Kidney tubule cell (primary cell): ENCODE measurements around the gene LRRD1.
"Not testable (repeated sequence)": the region's sequence is repeated elsewhere in the genome, so short reads cannot be mapped to it uniquely, and the experiment has no call there.

Experiments
- DNase-seq: peaks from one replicate; pipeline ENCODE4 v3.0.0-alpha.2; 2018; ENCODE audit warnings: low spot score

Gene LRRD1

GRCh38 chr7:92178928-92179924 is at the start of gene LRRD1:
TSS of gene LRRD1 (minus strand) at chr7:92179142. CDS start at chr7:92165202, 13,940 bp downstream.
- DNase-seq, result peak; percentile 93

GRCh38 chr7:92228742-92229141 is 49.8 kb upstream of the LRRD1 start:
- DNase-seq, result no peak

DNA sequence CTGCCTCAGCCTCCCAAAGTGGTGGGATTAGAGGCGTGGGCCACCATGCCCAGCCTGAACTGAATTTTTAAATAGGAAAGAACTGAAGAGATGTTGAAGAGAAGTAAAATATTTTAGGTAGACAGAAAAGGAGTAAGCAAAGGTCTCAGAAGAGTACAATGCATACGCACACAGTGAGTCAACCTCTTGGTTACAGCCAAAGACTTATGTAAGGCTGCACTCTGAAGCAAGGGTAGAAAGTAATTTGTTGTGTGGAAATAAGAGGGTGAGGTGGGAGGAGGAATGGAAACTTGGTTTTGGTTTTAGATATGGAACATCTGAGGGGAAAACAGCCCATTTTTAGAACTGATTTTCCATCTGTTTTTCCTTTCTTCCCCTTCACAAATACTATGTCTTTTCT is 49.2 kb upstream of the LRRD1 start:
- DNase-seq, result no peak

DNA sequence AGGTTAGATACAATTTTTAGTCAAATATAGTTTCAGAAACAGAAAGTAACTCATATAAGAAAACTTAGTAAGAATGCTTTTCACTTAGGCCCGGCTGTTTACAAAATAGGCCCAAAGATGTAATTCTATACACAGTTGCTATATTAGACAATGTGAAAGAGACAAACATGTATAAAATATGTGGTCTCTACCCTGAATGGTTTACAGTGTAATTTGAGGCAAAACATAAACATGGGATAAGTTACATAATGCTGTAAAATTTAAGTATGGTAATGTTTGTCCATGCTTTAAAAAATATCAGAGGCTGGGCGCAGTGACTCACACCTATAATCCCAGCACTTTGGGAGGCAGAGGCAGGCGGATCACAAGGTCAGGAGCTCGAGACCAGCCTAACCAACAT is 48.0 kb upstream of the LRRD1 start:
- DNase-seq, result no peak

DNA sequence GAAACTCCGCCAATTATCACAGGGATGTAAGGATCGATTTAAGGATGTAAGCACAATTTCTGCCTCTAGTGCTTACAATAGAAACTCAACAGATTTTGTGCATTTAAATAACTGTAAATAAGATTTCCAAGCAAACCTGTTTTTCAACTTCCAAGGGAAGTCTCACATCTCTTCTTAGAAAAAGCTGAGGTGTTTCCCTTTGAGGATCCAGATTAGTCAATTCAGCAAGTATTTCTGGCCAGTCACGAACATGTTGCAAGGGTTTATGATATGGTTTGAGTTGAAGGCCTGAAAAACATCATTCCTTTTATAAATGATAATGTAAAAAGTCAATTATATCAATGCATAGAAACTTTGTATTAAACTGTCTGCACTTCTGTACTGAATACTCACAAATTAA is 42.8 kb upstream of the LRRD1 start:
- DNase-seq, result no peak

GRCh38 chr7:92206672-92207071 is 27.7 kb upstream of the LRRD1 start:
- no peak for DNase-seq

GRCh38 chr7:92205987-92206386 is 27.0 kb upstream of the LRRD1 start:
- DNase-seq, result no peak

DNA sequence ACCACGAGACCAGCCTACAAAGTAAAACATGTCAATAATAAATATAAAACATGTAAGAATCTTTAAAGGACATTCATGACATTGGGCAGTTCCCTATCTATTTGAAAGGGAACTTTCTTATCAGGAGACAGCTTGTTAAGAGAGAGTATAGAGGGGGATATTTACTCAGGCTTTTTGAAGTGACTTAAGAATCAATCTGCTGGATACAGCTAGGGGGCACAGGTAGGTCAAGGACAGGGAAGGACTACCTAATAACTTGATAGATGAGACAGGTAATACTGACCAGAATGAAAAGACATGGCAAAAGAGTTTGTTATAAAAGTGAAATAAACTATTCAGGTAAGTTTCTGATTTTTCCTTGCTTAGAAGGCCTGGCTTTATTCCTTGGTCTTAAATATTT is 21.8 kb upstream of the LRRD1 start:
- DNase-seq, result no peak

- DNase-seq, result no peak
Measured at GRCh38 chr7:92192326-92192725, 13.4 kb upstream of the LRRD1 start.

GRCh38 chr7:92189246-92189645 is 10.3 kb upstream of the LRRD1 start:
- DNase-seq, result not testable (repeated sequence)

GRCh38 chr7:92184294-92184693 is 5.4 kb upstream of the LRRD1 start:
- DNase-seq, result not testable (repeated sequence)

DNA sequence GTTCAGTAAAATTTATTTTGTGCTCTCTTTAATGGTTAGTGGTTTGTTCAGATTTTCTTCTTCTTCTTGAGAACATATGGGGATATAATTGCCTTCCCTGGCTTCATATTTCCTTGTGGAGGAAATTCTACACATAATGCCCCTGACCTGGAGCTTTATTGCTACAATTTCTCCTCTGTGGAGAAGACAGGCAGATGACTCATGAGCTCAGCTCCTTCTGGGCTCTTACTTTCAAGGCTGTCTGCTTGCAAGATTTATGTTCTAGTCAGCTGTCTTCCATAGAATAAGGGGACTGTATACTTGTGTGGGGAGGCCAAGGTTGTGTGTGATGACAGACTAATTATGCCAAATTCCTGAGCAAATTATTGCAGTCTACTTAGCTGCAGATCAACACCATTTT is 1.6 kb downstream of the LRRD1 start:
- peak; percentile 40 for DNase-seq

DNA sequence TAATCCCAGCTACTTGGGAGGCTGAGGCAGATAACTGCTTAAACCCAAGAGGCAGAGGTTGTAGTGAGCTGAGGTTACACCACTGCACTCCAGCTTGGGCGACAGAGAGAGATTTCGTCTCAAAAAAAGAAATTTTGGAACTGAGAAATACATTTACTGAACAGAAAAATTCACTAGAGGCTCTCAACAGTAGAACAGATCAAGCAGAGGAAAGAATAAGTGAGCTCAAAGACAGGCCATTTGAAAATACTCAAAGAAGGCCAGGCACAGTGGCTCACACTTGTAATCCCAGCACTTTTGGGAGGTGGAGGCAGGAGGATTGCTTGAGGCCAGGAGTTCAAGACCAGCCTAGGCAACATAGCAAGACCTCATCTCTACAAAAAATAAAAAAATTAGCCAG is 9.4 kb downstream of the LRRD1 start:
- DNase-seq, result not testable (repeated sequence)

- no peak for DNase-seq
Measured at GRCh38 chr7:92161271-92161670, 17.7 kb downstream of the LRRD1 start.

GRCh38 chr7:92158660-92159575 is 20.0 kb downstream of the LRRD1 start:
- peak; percentile 48 for DNase-seq

- DNase-seq, result no peak
Measured at GRCh38 chr7:92156990-92157389, 22.0 kb downstream of the LRRD1 start.

- DNase-seq, result peak; percentile 4
Measured at GRCh38 chr7:92155108-92155739, 23.7 kb downstream of the LRRD1 start.

DNA sequence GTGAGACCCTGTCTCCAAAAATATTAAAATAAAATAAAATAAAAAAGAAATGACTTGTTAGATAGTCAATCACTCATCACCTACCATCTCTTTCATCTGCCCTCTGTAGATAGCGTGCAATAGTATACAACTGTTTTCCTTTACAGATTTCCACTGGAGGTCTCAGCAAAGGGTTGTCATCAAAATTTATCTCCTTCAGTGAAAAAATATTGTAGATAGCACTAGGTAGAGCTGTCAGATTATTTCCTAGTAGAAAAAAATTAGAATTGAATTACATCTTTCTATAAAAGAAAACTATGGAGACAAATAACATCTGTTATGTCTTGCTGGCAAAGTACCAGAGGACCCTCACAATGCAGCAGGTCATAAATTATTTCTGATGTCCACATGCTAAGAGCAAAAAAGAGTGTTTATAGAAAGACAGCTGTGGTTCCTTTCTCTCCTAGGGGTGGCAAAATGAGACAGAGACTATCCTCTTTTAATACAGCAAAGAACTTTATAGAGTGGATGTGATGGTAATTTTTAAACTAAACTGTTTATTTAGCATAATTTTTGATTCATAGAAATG is 28.4 kb downstream of the LRRD1 start:
- no peak for DNase-seq

DNA sequence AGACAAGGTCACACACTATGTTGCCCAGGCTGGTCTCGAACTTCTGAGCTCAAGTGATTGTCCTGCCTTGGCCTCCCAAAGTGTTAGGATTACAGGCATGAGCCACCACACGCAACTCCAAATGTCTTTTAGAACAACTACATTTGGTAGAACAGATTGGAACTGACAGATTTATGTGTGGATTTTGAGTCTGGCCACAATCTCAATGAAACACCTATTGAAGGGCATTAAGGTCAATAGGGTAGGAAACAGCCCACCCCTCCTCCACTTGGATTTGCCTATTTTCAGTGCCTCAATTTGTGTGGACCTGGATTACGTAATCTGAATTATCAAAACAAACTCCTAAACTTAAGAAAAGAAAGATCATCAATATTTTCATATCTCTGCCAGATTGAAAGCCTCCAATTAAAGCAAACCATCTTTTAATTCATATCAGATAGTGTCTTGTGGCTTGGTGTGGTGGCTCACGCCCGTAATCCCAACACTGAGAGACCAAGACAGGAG is 29.2 kb downstream of the LRRD1 start:
- DNase-seq, result no peak

DNA sequence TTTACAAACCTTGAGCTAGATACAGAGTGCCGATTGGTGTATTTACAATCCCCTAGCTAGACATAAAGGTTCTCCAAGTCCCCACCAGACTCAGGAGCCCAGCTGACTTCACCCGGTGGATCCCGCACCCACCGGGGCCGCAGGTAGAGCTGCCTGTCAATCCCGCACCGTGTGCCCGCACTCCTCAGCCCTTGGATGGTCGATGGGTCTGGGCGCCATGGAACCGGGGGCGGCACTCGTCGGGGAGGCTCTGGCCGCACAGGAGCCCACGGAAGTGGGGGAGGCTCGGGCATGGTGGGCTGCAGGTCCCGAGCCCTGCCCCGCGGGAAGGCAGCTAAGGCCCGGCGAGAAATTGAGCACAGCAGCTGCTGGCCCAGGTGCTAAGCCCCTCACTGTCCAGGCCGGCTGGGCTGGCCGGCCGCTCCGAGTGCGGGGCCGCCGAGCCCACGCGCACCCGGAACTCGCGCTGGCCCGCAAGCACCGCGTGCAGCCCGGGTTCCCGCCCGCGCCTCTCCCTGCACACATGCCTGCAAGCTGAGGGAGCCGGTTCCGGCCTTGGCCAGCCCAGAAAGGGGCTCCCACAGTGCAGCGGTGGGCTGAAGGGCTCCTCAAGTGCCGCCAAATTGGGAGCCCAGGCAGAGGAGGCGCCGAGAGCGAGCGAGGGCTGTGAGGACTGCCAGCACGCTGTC is 35.6 kb downstream of the LRRD1 start:
- DNase-seq, result not testable (repeated sequence)

DNA sequence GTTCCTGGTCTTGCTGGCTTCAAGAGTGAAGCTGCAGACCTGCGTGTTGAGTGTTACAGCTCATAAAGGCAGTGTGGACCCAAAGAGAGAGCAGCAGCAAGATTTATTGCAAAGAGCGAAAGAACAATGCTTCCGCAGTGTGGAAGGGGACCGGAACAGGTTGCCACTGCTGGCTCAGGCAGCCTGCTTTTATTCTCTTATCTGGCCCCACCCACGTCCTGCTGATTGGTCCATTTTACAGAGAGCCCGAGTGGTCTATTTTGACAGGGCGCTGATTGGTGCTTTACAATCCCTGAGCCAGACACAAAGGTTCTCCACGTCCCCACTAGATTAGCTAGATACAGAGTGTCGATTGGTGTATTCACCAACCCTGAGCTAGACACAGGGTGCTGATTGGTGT is 36.2 kb downstream of the LRRD1 start:
- DNase-seq, result not testable (repeated sequence)
